Kidney glomerular epithelial cell (primary cell): ENCODE data around the gene PEX11B.

Experiments
- DNase-seq: peaks from one replicate; lab custom pipeline; 2025; lab: John Stamatoyannopoulos, UW

The PEX11B gene

GRCh38 chr1:145918144-145918991, at the start of gene PEX11B:
TSS of gene PEX11B (minus strand) at chr1:145918717. CDS start at chr1:145918688, 29 bp downstream.
- DNase-seq = peak; percentile 83

GRCh38 chr1:145967288-145967687, 48.8 kb upstream of the PEX11B start:
- no peak for DNase-seq

- DNase-seq = no peak
Measured at GRCh38 chr1:145965119-145965744, 46.7 kb upstream of the PEX11B start.

- peak; percentile 92 for DNase-seq
Measured at GRCh38 chr1:145964328-145965118, 46.0 kb upstream of the PEX11B start, which contains the start of the genes ANKRD34A and POLR3GL. TSS of gene ANKRD34A (minus strand) at chr1:145964575. CDS start at chr1:145961759, 2,816 bp downstream. TSS of gene POLR3GL (plus strand) at chr1:145964690. CDS start at chr1:145974866, 10,176 bp downstream.

- DNase-seq = peak; percentile 48
Measured at GRCh38 chr1:145963265-145964019, 44.9 kb upstream of the PEX11B start.

GRCh38 chr1:145962157-145963102, 43.9 kb upstream of the PEX11B start:
- DNase-seq = no peak

GRCh38 chr1:145961425-145962156, 43.1 kb upstream of the PEX11B start:
- DNase-seq = no peak

- DNase-seq = no peak
Measured at GRCh38 chr1:145961109-145961424, 42.5 kb upstream of the PEX11B start.

- DNase-seq = peak; percentile 67
Measured at GRCh38 chr1:145960468-145961108, 42.1 kb upstream of the PEX11B start.

GRCh38 chr1:145959957-145960467, 41.5 kb upstream of the PEX11B start:
- no peak for DNase-seq

- DNase-seq = no peak
Measured at GRCh38 chr1:145959333-145959732, 40.8 kb upstream of the PEX11B start.

GRCh38 chr1:145958734-145959133, 40.2 kb upstream of the PEX11B start:
- DNase-seq = no peak

- DNase-seq = peak; percentile 94
Measured at GRCh38 chr1:145957443-145958319, 39.2 kb upstream of the PEX11B start, which contains the start of gene LIX1L. TSS of gene LIX1L (minus strand) at chr1:145958017. CDS start at chr1:145957927, 90 bp downstream.

GRCh38 chr1:145956781-145957442, 38.4 kb upstream of the PEX11B start:
- peak; percentile 44 for DNase-seq

- DNase-seq = no peak
Measured at GRCh38 chr1:145956361-145956760, 37.8 kb upstream of the PEX11B start.

GRCh38 chr1:145955436-145955835, 36.9 kb upstream of the PEX11B start:
- no peak for DNase-seq

- no peak for DNase-seq
Measured at GRCh38 chr1:145953861-145954260, 35.3 kb upstream of the PEX11B start.
